T-helper 17 cell (primary cell): Measurements from ENCODE around the gene PTPRT. TPM values are rescaled to one million over a fixed set of nuclear protein-coding genes. Genes with fewer than 3 reads are reported as not detected.

ENCODE experiments used
- ATAC-seq: fragments of 150-1000 bp; cut with Tn5 transposase; 2 replicates; pipeline ENCODE4 v1.10.0; 2021; ENCODE audit warnings: mild to moderate bottlenecking, moderate library complexity
- DNase-seq, 3 donors: peaks; one replicate each; pipeline versions ENCODE4 v3.0.0 to v3.0.0-alpha.2; 2020 to 2021
- H3K9me3 ChIP-seq: one replicate; pipeline ENCODE4 v1.7.0; 2013; ENCODE audit warnings: low read length, mild to moderate bottlenecking; ENCODE audit not compliant: control insufficient read depth, poor library complexity, severe bottlenecking
- H3K27ac Mint-ChIP-seq: one replicate; pipeline ENCODE4 v1.8.0; 2022; ENCODE audit warnings: mild to moderate bottlenecking, moderate library complexity, mixed read lengths
- H3K27me3 Mint-ChIP-seq: one replicate; pipeline ENCODE4 v1.8.0; 2022; ENCODE audit warnings: mixed read lengths
- H3K36me3 Mint-ChIP-seq: one replicate; pipeline ENCODE4 v1.8.0; 2022; ENCODE audit warnings: low read depth, mixed read lengths
- H3K4me1 Mint-ChIP-seq: one replicate; pipeline ENCODE4 v1.8.0; 2022; ENCODE audit warnings: mild to moderate bottlenecking, mixed read lengths
- H3K4me3 Mint-ChIP-seq: one replicate; pipeline ENCODE4 v1.8.0; 2022; ENCODE audit warnings: mild to moderate bottlenecking, moderate library complexity, mixed read lengths
- total RNA-seq, 4 donors: library from RNA in 2 of 4; stranded (reverse) in 2 of 4; gene quantifications; one replicate each; pipeline ENCODE4 v1.2.3 and lab custom pipeline; 2022 to 2026

The PTPRT gene
- total RNA-seq, 2 donors from 2014 or later = not detected

GRCh38 chr20:42594011-42594410, 595.7 kb downstream of the PTPRT start:
- Mint-ChIP-seq H3K27ac (no peak overlapping the region), H3K4me1 (no peaks in the 10 kb centered on the region), H3K27me3 (no peaks in the 10 kb centered on the region), H3K4me3 (no peak overlapping the region), H3K36me3 (no peaks in the 10 kb centered on the region)
- no peaks in the 10 kb centered on the region for H3K9me3 ChIP-seq
- ATAC-seq = no peak
- no peak for DNase-seq

GRCh38 chr20:42589976-42590639, 599.6 kb downstream of the PTPRT start:
- no peaks in the 10 kb centered on the region for H3K36me3 Mint-ChIP-seq
- DNase-seq (no peak), ATAC-seq (no peak)
- H3K9me3 ChIP-seq = no peaks in the 10 kb centered on the region
- no peaks in the 10 kb centered on the region for H3K4me1 Mint-ChIP-seq
- H3K27ac Mint-ChIP-seq = no peak overlapping the region
- no peaks in the 10 kb centered on the region for H3K27me3 Mint-ChIP-seq
- H3K4me3 Mint-ChIP-seq = no peak overlapping the region

DNA sequence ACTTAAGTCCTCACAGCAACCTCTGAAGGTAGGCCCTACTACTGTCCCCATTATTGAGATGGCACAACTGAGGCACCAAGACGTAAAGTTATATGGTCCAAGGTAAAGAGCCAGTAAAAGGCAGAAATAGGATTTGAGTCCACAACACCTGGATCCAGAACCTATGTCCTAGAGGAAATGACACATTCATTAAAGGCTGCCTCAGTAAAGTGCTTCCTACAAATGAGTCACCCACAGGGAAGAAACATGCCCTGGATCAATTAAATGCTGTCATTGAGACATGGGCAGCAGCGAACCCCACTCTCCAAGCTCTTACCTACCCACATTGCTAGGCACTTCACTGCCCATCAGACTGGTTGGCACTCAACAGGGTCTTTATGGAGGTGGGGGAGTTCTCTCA, 600.9 kb downstream of the PTPRT start:
- ATAC-seq = no peak
- Mint-ChIP-seq H3K36me3 (no peaks in the 10 kb centered on the region), H3K4me1 (no peaks in the 10 kb centered on the region), H3K27ac (no peak overlapping the region), H3K27me3 (no peaks in the 10 kb centered on the region), H3K4me3 (no peak overlapping the region)
- DNase-seq = no peak
- H3K9me3 ChIP-seq = no peaks in the 10 kb centered on the region

DNA sequence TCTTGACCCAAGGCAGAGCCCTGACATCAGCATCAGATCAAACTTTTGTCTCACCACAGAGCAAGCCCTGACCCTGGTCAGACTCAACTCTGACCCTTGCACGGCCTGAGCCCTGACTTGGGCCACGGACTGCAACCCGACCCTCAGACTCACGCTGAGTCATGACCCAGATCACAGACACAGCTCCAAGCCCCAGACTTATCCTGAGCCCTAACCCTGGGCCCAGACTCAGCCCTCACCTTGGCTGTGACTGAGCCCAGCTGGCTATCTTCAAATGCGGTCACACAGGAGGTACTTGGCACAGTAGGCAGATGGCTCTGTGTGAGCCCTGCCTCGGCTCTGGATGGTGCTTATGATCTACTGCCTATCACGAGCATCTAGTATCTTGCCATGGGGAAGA, 602.3 kb downstream of the PTPRT start:
- Mint-ChIP-seq H3K36me3 (no peaks in the 10 kb centered on the region), H3K4me3 (no peak overlapping the region), H3K4me1 (no peaks in the 10 kb centered on the region), H3K27ac (no peak overlapping the region), H3K27me3 (no peaks in the 10 kb centered on the region)
- no peak for ATAC-seq
- DNase-seq = no peak
- no peaks in the 10 kb centered on the region for H3K9me3 ChIP-seq

DNA sequence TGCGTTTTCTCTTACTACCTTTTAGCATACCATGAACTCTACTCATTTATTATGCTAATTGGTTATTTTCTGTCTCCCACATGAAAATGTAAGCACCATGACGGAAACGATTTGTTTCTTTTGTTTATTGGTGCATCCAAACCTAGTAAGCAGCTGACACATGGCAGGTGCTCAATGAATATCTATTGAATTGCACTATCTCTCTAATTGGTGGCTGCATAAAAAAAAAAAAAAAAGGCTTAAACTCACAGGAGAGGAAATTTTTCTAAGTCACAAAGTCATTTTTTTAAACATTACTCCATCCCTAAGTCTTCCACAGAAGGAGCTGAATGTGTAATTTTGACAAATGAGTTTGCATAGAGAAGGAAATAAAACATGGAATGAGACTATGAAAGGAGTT, 608.4 kb downstream of the PTPRT start:
- Mint-ChIP-seq H3K4me3 (no peak overlapping the region), H3K27me3 (no peaks in the 10 kb centered on the region), H3K4me1 (no peaks in the 10 kb centered on the region), H3K36me3 (no peaks in the 10 kb centered on the region), H3K27ac (no peak overlapping the region)
- DNase-seq (no peak), ATAC-seq (no peak)
- no peaks in the 10 kb centered on the region for H3K9me3 ChIP-seq

DNA sequence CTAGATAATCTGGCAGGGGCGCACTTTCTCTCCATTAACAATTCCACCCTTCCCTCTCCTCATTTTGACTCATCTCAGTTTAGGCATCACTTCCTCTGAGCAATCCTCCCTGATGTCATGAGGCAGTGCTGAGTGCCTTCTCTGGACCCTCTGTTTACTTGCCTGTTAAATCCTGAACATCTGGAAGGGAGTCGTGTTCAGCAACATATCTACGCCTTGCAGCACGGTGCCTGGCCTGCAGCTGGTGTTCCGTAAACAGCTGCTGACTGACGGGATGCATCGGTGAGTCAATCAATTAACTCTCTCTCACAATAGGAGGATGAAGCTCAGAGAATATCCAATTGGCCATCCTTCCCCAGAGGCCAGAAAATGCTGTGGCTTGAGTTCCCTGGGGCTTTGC, 613.5 kb downstream of the PTPRT start:
- ATAC-seq = no peak
- Mint-ChIP-seq H3K4me1 (no peaks in the 10 kb centered on the region), H3K27me3 (no peaks in the 10 kb centered on the region), H3K4me3 (no peak overlapping the region), H3K27ac (no peak overlapping the region), H3K36me3 (no peaks in the 10 kb centered on the region)
- no peak for DNase-seq
- H3K9me3 ChIP-seq = no peaks in the 10 kb centered on the region

DNA sequence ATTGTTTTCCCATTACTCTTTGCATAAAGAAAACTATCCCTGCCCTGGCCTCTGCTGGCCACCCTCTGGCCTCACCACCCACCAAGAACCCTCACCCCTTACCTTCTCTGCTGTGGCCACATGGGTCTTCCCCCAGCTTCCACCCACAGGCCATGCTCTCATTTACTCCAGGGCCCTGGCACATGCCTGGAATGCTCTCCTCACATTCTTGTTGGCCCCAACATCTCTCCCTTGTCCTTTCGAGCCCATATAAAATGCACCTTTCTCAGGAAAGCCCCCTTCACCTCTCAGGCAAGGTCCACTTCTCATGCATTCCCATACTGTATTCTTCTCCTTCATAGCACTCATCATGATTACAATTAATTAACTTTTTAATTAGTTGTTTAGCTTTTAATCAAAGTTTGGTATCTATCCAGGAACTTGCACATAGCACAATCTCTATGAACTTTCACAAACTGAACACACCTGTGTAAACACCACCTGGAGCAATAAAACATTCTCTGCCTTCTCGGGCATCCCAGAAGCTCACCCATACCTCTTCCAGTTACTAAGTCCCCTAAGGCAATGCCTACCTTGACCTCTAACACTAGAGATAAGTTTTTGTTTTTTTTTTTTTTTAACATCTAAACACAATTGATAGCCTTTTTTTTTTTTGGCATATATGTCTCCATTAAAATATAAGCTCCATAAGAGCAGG, 617.2 kb downstream of the PTPRT start:
- H3K4me1 Mint-ChIP-seq = no peaks in the 10 kb centered on the region
- no peaks in the 10 kb centered on the region for H3K9me3 ChIP-seq
- no peak overlapping the region for H3K4me3 Mint-ChIP-seq
- no peak for DNase-seq
- no peak overlapping the region for H3K27ac Mint-ChIP-seq
- H3K36me3 Mint-ChIP-seq = no peaks in the 10 kb centered on the region
- no peaks in the 10 kb centered on the region for H3K27me3 Mint-ChIP-seq
- no peak for ATAC-seq

GRCh38 chr20:42567409-42567808, 622.3 kb downstream of the PTPRT start:
- no peak for DNase-seq
- Mint-ChIP-seq H3K27me3 (no peaks in the 10 kb centered on the region), H3K4me3 (no peak overlapping the region), H3K36me3 (no peaks in the 10 kb centered on the region), H3K27ac (no peak overlapping the region), H3K4me1 (no peaks in the 10 kb centered on the region)
- no peaks in the 10 kb centered on the region for H3K9me3 ChIP-seq
- no peak for ATAC-seq

DNA sequence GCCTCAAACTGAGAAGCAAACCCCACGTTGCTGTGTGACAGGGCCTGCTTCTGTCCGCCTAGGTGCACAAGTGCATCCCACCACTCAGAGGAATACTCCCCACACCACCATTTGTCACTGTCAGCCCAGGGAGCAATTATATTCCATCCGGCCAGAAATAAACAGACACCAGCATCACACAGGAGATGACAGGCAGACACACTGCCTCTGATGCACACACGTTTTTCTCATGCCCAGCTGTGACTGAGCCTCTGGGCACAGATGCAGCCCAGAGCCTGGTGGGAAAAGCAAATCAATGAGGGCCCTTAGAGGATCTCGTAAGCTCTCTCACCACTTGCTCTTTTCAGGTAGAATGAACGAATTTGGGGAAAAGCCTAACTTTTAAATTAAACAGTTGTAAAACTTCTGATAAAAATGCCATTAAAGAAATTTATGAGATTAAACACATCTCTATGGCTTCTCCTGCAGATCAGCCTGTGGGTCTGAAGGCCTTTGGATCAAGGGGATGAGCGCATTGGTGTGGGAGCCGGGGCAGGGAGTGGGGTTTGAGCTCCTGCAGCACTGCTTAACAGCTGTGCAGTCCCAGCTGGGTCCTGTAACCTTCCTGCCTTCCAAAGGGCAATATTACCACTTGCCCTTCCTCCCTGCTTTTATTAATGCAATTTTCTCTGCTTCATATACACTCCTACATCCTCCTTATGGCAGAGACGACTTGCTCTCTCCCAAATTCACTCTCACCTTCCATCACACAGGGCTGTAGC, 624.3 kb downstream of the PTPRT start:
- H3K9me3 ChIP-seq = no peaks in the 10 kb centered on the region
- H3K36me3 Mint-ChIP-seq = no peaks in the 10 kb centered on the region
- no peaks in the 10 kb centered on the region for H3K27me3 Mint-ChIP-seq
- H3K4me3 Mint-ChIP-seq = no peak overlapping the region
- H3K4me1 Mint-ChIP-seq = no peaks in the 10 kb centered on the region
- DNase-seq (no peak), ATAC-seq (no peak)
- H3K27ac Mint-ChIP-seq = no peak overlapping the region

DNA sequence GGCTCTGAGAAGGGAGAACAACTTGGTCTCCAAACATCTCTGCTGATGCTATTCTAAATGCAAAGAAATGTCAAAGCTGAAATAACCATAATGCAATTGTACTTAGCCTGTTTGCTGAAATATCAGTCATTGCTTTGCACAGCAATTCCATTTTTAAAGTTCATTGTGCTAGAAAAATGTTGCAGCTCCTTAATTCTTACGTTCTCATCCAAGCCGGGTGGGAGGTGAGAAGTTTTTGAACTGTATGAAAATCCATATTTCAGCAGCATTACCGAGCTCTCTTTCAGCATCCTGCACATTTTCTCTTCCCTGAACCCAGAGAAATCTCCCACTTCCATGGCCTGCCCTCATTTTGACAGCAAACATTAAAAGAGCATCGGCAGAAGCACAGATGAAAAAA, 630.0 kb downstream of the PTPRT start:
- H3K4me3 Mint-ChIP-seq = no peak overlapping the region
- H3K9me3 ChIP-seq = no peaks in the 10 kb centered on the region
- H3K27me3 Mint-ChIP-seq = no peaks in the 10 kb centered on the region
- no peak for ATAC-seq
- no peak overlapping the region for H3K27ac Mint-ChIP-seq
- no peaks in the 10 kb centered on the region for H3K4me1 Mint-ChIP-seq
- DNase-seq = no peak
- H3K36me3 Mint-ChIP-seq = no peaks in the 10 kb centered on the region

DNA sequence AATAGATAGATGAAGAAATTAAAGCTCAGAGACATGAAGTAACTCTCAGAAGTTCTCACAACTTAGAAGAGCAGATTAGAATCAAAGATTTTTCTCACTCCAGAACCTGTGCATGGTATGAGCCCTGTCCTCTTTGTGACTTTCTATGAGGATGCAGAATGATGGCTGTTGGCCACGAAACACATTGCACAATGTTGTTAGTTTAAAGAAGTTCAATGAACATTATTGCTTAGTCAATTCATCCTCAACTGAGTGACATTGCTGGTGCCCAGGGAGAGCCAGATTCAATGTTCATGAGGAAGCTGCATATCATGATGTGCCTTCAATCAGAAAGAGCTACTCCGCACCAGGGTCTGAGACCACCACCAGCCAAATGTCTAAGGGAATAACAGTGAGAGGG, 633.1 kb downstream of the PTPRT start:
- DNase-seq (no peak), ATAC-seq (no peak)
- H3K4me3 Mint-ChIP-seq = no peak overlapping the region
- no peaks in the 10 kb centered on the region for H3K9me3 ChIP-seq
- H3K27ac Mint-ChIP-seq = no peak overlapping the region
- no peaks in the 10 kb centered on the region for H3K36me3 Mint-ChIP-seq
- no peaks in the 10 kb centered on the region for H3K27me3 Mint-ChIP-seq
- H3K4me1 Mint-ChIP-seq = no peaks in the 10 kb centered on the region

GRCh38 chr20:42553374-42553773, 636.3 kb downstream of the PTPRT start:
- Mint-ChIP-seq H3K36me3 (no peaks in the 10 kb centered on the region), H3K27me3 (no peaks in the 10 kb centered on the region), H3K4me3 (no peak overlapping the region), H3K27ac (no peak overlapping the region), H3K4me1 (no peaks in the 10 kb centered on the region)
- H3K9me3 ChIP-seq = no peaks in the 10 kb centered on the region
- ATAC-seq (no peak), DNase-seq (no peak)

GRCh38 chr20:42549496-42549895, 640.2 kb downstream of the PTPRT start:
- Mint-ChIP-seq H3K36me3 (no peaks in the 10 kb centered on the region), H3K27me3 (no peaks in the 10 kb centered on the region), H3K4me3 (no peak overlapping the region), H3K4me1 (no peaks in the 10 kb centered on the region), H3K27ac (no peak overlapping the region)
- H3K9me3 ChIP-seq = no peaks in the 10 kb centered on the region
- ATAC-seq (no peak), DNase-seq (no peak)
